MM.1S (cell line): ENCODE results near the gene KRT79.

Experiments
- CTCF ChIP-seq: fragments of 300-600 bp; sonication (generic); IDR thresholded peaks from 2 replicates; pipeline ENCODE4 v1.5.1; 2016; ENCODE audit warnings: antibody characterized with exemption, low read length, mixed read lengths
- EZH2 ChIP-seq: fragments of 300-600 bp; sonication (generic); optimal IDR thresholded peaks from 2 replicates; pipeline ENCODE3; 2017; ENCODE audit warnings: low read depth, mild to moderate bottlenecking, antibody characterized with exemption, low read length, mixed read lengths

GRCh38 chr12:52772772-52773171 lies 61.3 kb downstream of the KRT79 start:
- TF ChIP-seq EZH2 = no peak
- TF ChIP-seq CTCF = no peak
